ENCODE results near the gene KRT86.

Gene KRT86

GRCh38 chr12:52324153-52324444, 49.7 kb downstream of the KRT86 start:
- Histone ChIP-seq H3K27me3 (replicated peaks) (peaks cover 19% of the 10 kb centered on the region), H3K27ac (no peak overlapping the region), H3K36me3 (replicated peaks) (no peaks in the 10 kb centered on the region), H3K4me3 (ENCODE audit: low read depth, low read length) (no peak overlapping the region)
- no peak for TF ChIP-seq CTCF (IDR thresholded peaks at IDR 0.05; ENCODE audit: low read depth, low read length, missing control alignments)
- in situ Hi-C loops (cut with HindIII; ENCODE audit: low pct_ligation_motif_present, low sequenced_read_pairs), result no loop called here
- DNase-seq, result no peak

GRCh38 chr12:52327052-52327829, 52.8 kb downstream of the KRT86 start:
- in situ Hi-C loops (cut with HindIII; ENCODE audit: low pct_ligation_motif_present, low sequenced_read_pairs), result no loop called here
- Histone ChIP-seq H3K27me3 (replicated peaks) (no peaks in the 10 kb centered on the region), H3K27ac (no peak overlapping the region), H3K36me3 (replicated peaks) (no peaks in the 10 kb centered on the region), H3K4me3 (ENCODE audit: low read depth, low read length) (no peak overlapping the region)
- DNase-seq, result peak; percentile 85
- peak; percentile 97 for TF ChIP-seq CTCF (IDR thresholded peaks at IDR 0.05; ENCODE audit: low read depth, low read length, missing control alignments)

- Histone ChIP-seq H3K4me3 (ENCODE audit: low read depth, low read length) (no peak overlapping the region), H3K27ac (no peak overlapping the region), H3K27me3 (replicated peaks) (no peaks in the 10 kb centered on the region), H3K36me3 (replicated peaks) (no peaks in the 10 kb centered on the region)
- in situ Hi-C loops (cut with HindIII; ENCODE audit: low pct_ligation_motif_present, low sequenced_read_pairs), result no loop called here
- no peak for DNase-seq
- TF ChIP-seq CTCF (IDR thresholded peaks at IDR 0.05; ENCODE audit: low read depth, low read length, missing control alignments), result no peak
Measured at GRCh38 chr12:52327830-52328500, 53.5 kb downstream of the KRT86 start.

GRCh38 chr12:52331039-52331438, 56.6 kb downstream of the KRT86 start:
- Histone ChIP-seq H3K27ac (no peak overlapping the region), H3K27me3 (replicated peaks) (no peaks in the 10 kb centered on the region), H3K36me3 (replicated peaks) (no peaks in the 10 kb centered on the region), H3K4me3 (ENCODE audit: low read depth, low read length) (no peak overlapping the region)
- in situ Hi-C loops (cut with HindIII; ENCODE audit: low pct_ligation_motif_present, low sequenced_read_pairs), result no loop called here
- TF ChIP-seq CTCF (IDR thresholded peaks at IDR 0.05; ENCODE audit: low read depth, low read length, missing control alignments), result no peak
- no peak for DNase-seq

DNA sequence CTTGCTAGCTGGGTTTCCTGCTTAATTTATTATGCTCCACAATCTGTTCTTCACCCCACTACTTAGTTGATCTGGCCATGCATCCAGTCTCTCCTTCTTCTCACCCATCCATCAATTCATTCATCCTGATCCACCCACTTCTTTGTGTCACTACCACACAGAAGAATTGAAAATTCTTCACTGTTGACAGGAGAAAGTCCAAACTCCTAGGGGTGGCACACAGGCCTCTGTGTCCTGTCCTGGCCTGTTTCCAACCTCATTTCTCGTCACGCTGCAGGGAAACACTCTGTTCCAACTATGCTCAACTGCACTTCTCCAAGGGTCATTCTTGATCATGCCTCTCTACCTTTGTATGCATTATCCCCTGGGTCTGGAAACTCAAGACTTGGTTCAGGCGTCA, 57.4 kb downstream of the KRT86 start:
- H3K27ac ChIP-seq, result no peak overlapping the region
- no peaks in the 10 kb centered on the region for H3K27me3 ChIP-seq (replicated peaks)
- no peak for TF ChIP-seq CTCF (IDR thresholded peaks at IDR 0.05; ENCODE audit: low read depth, low read length, missing control alignments)
- in situ Hi-C loops (cut with HindIII; ENCODE audit: low pct_ligation_motif_present, low sequenced_read_pairs), result no loop called here
- no peaks in the 10 kb centered on the region for H3K36me3 ChIP-seq (replicated peaks)
- H3K4me3 ChIP-seq (ENCODE audit: low read depth, low read length), result no peak overlapping the region
- no peak for DNase-seq
